GM23248 (cell line): ENCODE data around the gene RAB6B. TPM values are rescaled to one million over a fixed set of nuclear protein-coding genes. Genes with fewer than 3 reads are reported as not detected.

ENCODE experiments used
- DNase-seq: peaks from one replicate; pipeline ENCODE4 v3.0.0-alpha.2; 2015
- H2AFZ ChIP-seq: fragments of 200-600 bp; sonication (generic); 2 replicates; pipeline ENCODE4 v1.6.1; 2016; ENCODE audit warnings: antibody characterized with exemption
- H3F3A ChIP-seq: fragments of 200-600 bp; sonication (generic); 2 replicates; pipeline ENCODE4 v1.6.1; 2016; ENCODE audit warnings: mild to moderate bottlenecking, antibody characterized with exemption, mixed run types; ENCODE audit not compliant: insufficient read depth
- H3K27ac ChIP-seq: fragments of 200-600 bp; sonication (generic); 2 replicates; pipeline ENCODE4 v1.5.1; 2016; ENCODE audit warnings: mild to moderate bottlenecking
- H3K27me3 ChIP-seq: fragments of 200-600 bp; sonication (generic); replicated peaks from 2 replicates; pipeline ENCODE4 v1.6.1; 2016; ENCODE audit warnings: mild to moderate bottlenecking; ENCODE audit not compliant: insufficient read depth
- H3K36me3 ChIP-seq: fragments of 200-600 bp; sonication (generic); 2 replicates; pipeline ENCODE4 v1.6.1; 2016; ENCODE audit warnings: low read depth, mild to moderate bottlenecking
- H3K4me1 ChIP-seq: fragments of 200-600 bp; sonication (generic); 2 replicates; pipeline ENCODE4 v1.6.1; 2016; ENCODE audit warnings: mild to moderate bottlenecking; ENCODE audit not compliant: insufficient read depth
- H3K4me2 ChIP-seq: fragments of 200-600 bp; sonication (generic); one replicate; pipeline ENCODE4 v1.6.1; 2016; ENCODE audit warnings: mild to moderate bottlenecking; ENCODE audit not compliant: unreplicated experiment
- H3K4me3 ChIP-seq: fragments of 200-600 bp; sonication (generic); 2 replicates; pipeline ENCODE4 v1.5.1; 2016; ENCODE audit warnings: mild to moderate bottlenecking
- H3K79me2 ChIP-seq: fragments of 200-600 bp; sonication (generic); 2 replicates; pipeline ENCODE4 v1.6.1; 2016; ENCODE audit warnings: mild to moderate bottlenecking; ENCODE audit not compliant: insufficient read depth
- H3K9ac ChIP-seq: fragments of 200-600 bp; sonication (generic); 2 replicates; pipeline ENCODE4 v1.6.1; 2016; ENCODE audit warnings: mild to moderate bottlenecking
- H3K9me2 ChIP-seq: fragments of 200-600 bp; sonication (generic); 2 replicates; pipeline ENCODE4 v1.6.1; 2016; ENCODE audit warnings: mixed run types, mild to moderate bottlenecking, moderate library complexity; ENCODE audit not compliant: insufficient read depth
- H3K9me3 ChIP-seq: fragments of 200-600 bp; sonication (generic); one replicate; pipeline ENCODE4 v1.6.1; 2017; ENCODE audit warnings: low read depth
- H4K20me1 ChIP-seq: fragments of 200-600 bp; sonication (generic); 2 replicates; pipeline ENCODE4 v1.6.0; 2016; ENCODE audit not compliant: insufficient read depth
- EZH2 ChIP-seq: fragments of 200-600 bp; sonication (generic); IDR thresholded peaks from 2 replicates; pipeline ENCODE4 v1.6.1; 2018; ENCODE audit warnings: antibody characterized with exemption, mild to moderate bottlenecking; ENCODE audit not compliant: insufficient read depth, poor library complexity, severe bottlenecking
- EZH2phosphoT487 ChIP-seq: fragments of 200-600 bp; sonication (generic); IDR thresholded peaks from 2 replicates; pipeline ENCODE4 v1.6.1; 2018; ENCODE audit warnings: antibody characterized with exemption, moderate library complexity, mild to moderate bottlenecking, low read depth; ENCODE audit not compliant: insufficient read depth
- WGBS, 2 experiments: methylation state at CpG; one replicate each; pipeline ENCODE4 v1.1.6; 2015 to 2017; ENCODE audit warnings: low lambda C conversion rate in 2 of 2, low coverage in 1 of 2; ENCODE audit errors: missing lambda C conversion rate in 2 of 2; 5-methylcytosine and 5-hydroxymethylcytosine counted together
- in situ Hi-C: fragments of 300-500 bp; cut with MboI; formaldehyde crosslinking; loops from 2 replicates; pipeline ENCODE4 v1.15.0; 2020
- polyA plus RNA-seq: library from polyadenylated mRNA; unstranded; fragments of >200 nt; fragmentation: Nextera tagmentation; extraction: Ambion mirVana; gene quantifications from 2 replicates; pipeline ENCODE4 v1.2.1, GENCODE V29; 2016
- total RNA-seq: library from RNA; depleted of rRNA; stranded (reverse); fragments of >200 nt; shearing (Covaris generic); gene quantifications from 2 replicates; pipeline ENCODE4 v1.2.3, GENCODE V29; 2014

The RAB6B gene
- total and polyA plus RNA-seq, 2 experiments from 2014 or later = 0.59 to 0.76 TPM

GRCh38 chr3:133917144-133917543 lies 21.5 kb upstream of the RAB6B start:
- in situ Hi-C loops = no loop called here
- H3K9ac ChIP-seq = no peak overlapping the region

GRCh38 chr3:133915685-133916658 lies 20.3 kb upstream of the RAB6B start:
- Histone ChIP-seq H3K27ac (no peak overlapping the region), H3K27me3 (peaks cover 13% of the 10 kb centered on the region), H3K79me2 (no peaks in the 10 kb centered on the region), H2AFZ (no peak overlapping the region), H3K4me3 (no peak overlapping the region), H3F3A (no peaks in the 10 kb centered on the region), H3K4me1 (no peaks in the 10 kb centered on the region), H3K36me3 (no peaks in the 10 kb centered on the region), H4K20me1 (no peaks in the 10 kb centered on the region), H3K4me2 (no peak overlapping the region), H3K9me2 (no peaks in the 10 kb centered on the region; the same call in 1 of the 2 replicates), H3K9me3 (no peaks in the 10 kb centered on the region), H3K9ac (no peak overlapping the region)
- no peak for DNase-seq
- WGBS, 2 experiments = 63 to 72% methylated on average over 10 of the region's 10 CpGs
- in situ Hi-C loops = no loop called here
- no peak for TF ChIP-seq EZH2phosphoT487
- TF ChIP-seq EZH2 = no peak

More at GRCh38 chr3:133917144-133917543, 21.5 kb upstream of the RAB6B start:
- H3K79me2 ChIP-seq = no peaks in the 10 kb centered on the region
- H3K36me3 ChIP-seq = no peaks in the 10 kb centered on the region
- H2AFZ ChIP-seq = no peak overlapping the region
- H3K27ac ChIP-seq = no peak overlapping the region
- no peaks in the 10 kb centered on the region for H3K9me3 ChIP-seq
- peaks cover 13% of the 10 kb centered on the region; the same call in 1 of the 2 replicates for H3K27me3 ChIP-seq
- H3K4me2 ChIP-seq = no peak overlapping the region
- TF ChIP-seq EZH2phosphoT487 (no peak), EZH2 (no peak)
- H3K4me1 ChIP-seq = no peaks in the 10 kb centered on the region
- DNase-seq = no peak
- H3K9me2 ChIP-seq = no peaks in the 10 kb centered on the region; the same call in 1 of the 2 replicates
- H4K20me1 ChIP-seq = no peaks in the 10 kb centered on the region
- H3K4me3 ChIP-seq = no peak overlapping the region
- H3F3A ChIP-seq = no peaks in the 10 kb centered on the region

- no peaks in the 10 kb centered on the region for H3K79me2 ChIP-seq
- no peak overlapping the region for H2AFZ ChIP-seq
- no peak overlapping the region for H3K27ac ChIP-seq
- no peak for DNase-seq
- no peaks in the 10 kb centered on the region for H3K36me3 ChIP-seq
- no peak overlapping the region for H3K9ac ChIP-seq
- H3K27me3 ChIP-seq = peaks cover 13% of the 10 kb centered on the region
- no peaks in the 10 kb centered on the region for H3F3A ChIP-seq
- 66 to 68% methylated on average over 12 of the region's 12 CpGs for WGBS, 2 experiments
- H3K9me3 ChIP-seq = no peaks in the 10 kb centered on the region
- no peaks in the 10 kb centered on the region for H4K20me1 ChIP-seq
- TF ChIP-seq EZH2phosphoT487 (no peak), EZH2 (no peak)
- H3K9me2 ChIP-seq = no peaks in the 10 kb centered on the region
- H3K4me3 ChIP-seq = no peak overlapping the region
- no peaks in the 10 kb centered on the region for H3K4me1 ChIP-seq
- in situ Hi-C loops = no loop called here
- H3K4me2 ChIP-seq = no peak overlapping the region
Measured at GRCh38 chr3:133914839-133915600, 19.3 kb upstream of the RAB6B start.

DNA sequence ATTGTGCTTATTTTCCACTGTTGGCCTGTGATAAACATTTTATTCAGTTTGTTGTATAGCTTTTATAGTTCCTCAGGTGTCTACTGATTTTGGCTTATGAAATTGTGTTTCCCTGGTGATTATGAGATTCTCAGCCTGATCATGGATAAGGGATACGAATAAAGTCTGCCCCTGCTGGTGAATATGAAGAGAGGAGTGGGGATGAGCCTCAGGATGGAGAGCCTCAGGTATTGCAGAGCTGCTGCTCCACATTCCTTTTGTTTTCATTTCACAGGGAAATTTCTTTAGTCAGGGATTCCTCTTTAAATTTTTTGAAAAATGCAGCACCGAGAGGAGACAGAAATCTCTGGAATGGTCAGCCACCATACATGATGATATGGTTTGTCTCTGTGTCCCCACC lies 14.7 kb upstream of the RAB6B start:
- peaks cover 9% of the 10 kb centered on the region for H3K27me3 ChIP-seq
- H3K9me2 ChIP-seq = no peaks in the 10 kb centered on the region
- H4K20me1 ChIP-seq = no peaks in the 10 kb centered on the region
- 41 to 58% methylated on average over 2 of the region's 2 CpGs for WGBS, 2 experiments
- H3K4me3 ChIP-seq = no peak overlapping the region
- in situ Hi-C loops = no loop called here
- DNase-seq = no peak
- no peaks in the 10 kb centered on the region for H3F3A ChIP-seq
- no peaks in the 10 kb centered on the region for H3K4me1 ChIP-seq
- no peaks in the 10 kb centered on the region for H3K9me3 ChIP-seq
- TF ChIP-seq EZH2phosphoT487 = no peak
- TF ChIP-seq EZH2 = no peak
- no peaks in the 10 kb centered on the region for H3K36me3 ChIP-seq
- no peak overlapping the region for H3K4me2 ChIP-seq
- H3K27ac ChIP-seq = no peak overlapping the region
- no peak overlapping the region for H3K9ac ChIP-seq
- H2AFZ ChIP-seq = no peak overlapping the region
- no peaks in the 10 kb centered on the region for H3K79me2 ChIP-seq
